Panc1 (cell line): ENCODE measurements around the gene GPR26. TPM values are rescaled to one million over a fixed set of nuclear protein-coding genes. Genes with fewer than 3 reads are reported as not detected.

Experiments
- ATAC-seq: fragments of 200-7000 bp; cut with Tn5 transposase; 2 replicates; pipeline ENCODE4 v1.9.1; 2020; ENCODE audit warnings: mild to moderate bottlenecking, moderate library complexity
- BruUV-seq: library from RNA; stranded (reverse); fragments of 400-500 nt; replicated peaks from 2 replicates; lab custom pipeline; 2021; lab: Mats Ljungman, UMichigan
- CTCF ChIA-PET: fragments of 300-600 bp; sonication (Branson Sonifier 250); formaldehyde crosslinking; loops from one replicate; lab custom pipeline; 2022; ENCODE audit warnings: antibody characterized with exemption; lab: Charles Lee
- POLR2A ChIA-PET: fragments of 300-600 bp; sonication (Branson Sonifier 250); formaldehyde crosslinking; loops from one replicate; lab custom pipeline; 2022; ENCODE audit warnings: antibody characterized with exemption; lab: Charles Lee
- DNase-seq: peaks from one replicate; pipeline ENCODE4 v3.0.0-alpha.2; 2010; ENCODE audit warnings: low read depth, low spot score
- H3K27ac ChIP-seq: 2 replicates; pipeline ENCODE4 v1.5.1; 2011; ENCODE audit warnings: mild to moderate bottlenecking, low read length, inconsistent platforms
- H3K27me3 ChIP-seq: fragments of 200-500 bp; sonication (Bioruptor generic); 2 replicates; pipeline ENCODE4 v1.6.0; 2014; ENCODE audit warnings: low read length, inconsistent platforms; ENCODE audit not compliant: control insufficient read depth, insufficient read depth
- H3K36me3 ChIP-seq: fragments of 200-500 bp; sonication (Bioruptor generic); 2 replicates; pipeline ENCODE4 v1.5.1; 2014; ENCODE audit warnings: inconsistent platforms, mild to moderate bottlenecking, low read length, moderate library complexity; ENCODE audit not compliant: control insufficient read depth, insufficient read depth
- H3K4me1 ChIP-seq: 2 replicates; pipeline ENCODE4 v1.5.1; 2011; ENCODE audit warnings: inconsistent platforms, mild to moderate bottlenecking, low read length, moderate library complexity; ENCODE audit not compliant: control insufficient read depth, insufficient read depth
- H3K4me3 ChIP-seq, 2 experiments: 2 replicates each; pipeline ENCODE4 v1.5.1; 2011 to 2012; ENCODE audit warnings: low read depth in 2 of 2, low read length in 2 of 2, mild to moderate bottlenecking in 2 of 2, inconsistent platforms in 1 of 2, moderate library complexity in 1 of 2
- H3K9me3 ChIP-seq: fragments of 200-500 bp; sonication (Bioruptor generic); 2 replicates; pipeline ENCODE4 v1.5.1; 2014; ENCODE audit warnings: low read depth, mild to moderate bottlenecking, inconsistent platforms, low read length, moderate library complexity; ENCODE audit not compliant: control insufficient read depth, insufficient read depth
- POLR2AphosphoS5 ChIP-seq: IDR thresholded peaks from 2 replicates; pipeline ENCODE4 v1.6.1; 2012; ENCODE audit warnings: mild to moderate bottlenecking, low read depth, low read length, moderate library complexity
- SIN3A ChIP-seq: IDR thresholded peaks from 2 replicates; pipeline ENCODE4 v1.6.1; 2012; ENCODE audit warnings: low read depth, mild to moderate bottlenecking, low read length, moderate library complexity, borderline replicate concordance; ENCODE audit not compliant: insufficient read depth
- TCF7L2 ChIP-seq: IDR thresholded peaks from 2 replicates; pipeline ENCODE4 v1.6.1; 2011; ENCODE audit warnings: mild to moderate bottlenecking, low read depth, low read length, inconsistent platforms
- in situ Hi-C: cut with HindIII; loops from 2 replicates; pipeline ENCODE4 v1.10.0; 2016; ENCODE audit warnings: low sequenced_read_pairs, low pct_unique_long_range_greater_than_20kb
- intact Hi-C: fragments of 100-400 bp; cut with micrococcal nuclease; formaldehyde crosslinking; loops from one replicate; pipeline ENCODE4 v1.10.0; 2022; ENCODE audit not compliant: unreplicated experiment
- total RNA-seq: library from RNA; stranded (reverse); gene quantifications from one replicate; pipeline ENCODE4 v1.2.1, GENCODE V29; 2021; ENCODE audit not compliant: unreplicated experiment
- TF ChIP-seq, protein P1 (sequence below), 2 experiments: IDR thresholded peaks; 2 replicates each; pipeline ENCODE4 v1.6.1; 2011 to 2012; ENCODE audit warnings: low read depth in 2 of 2, control low read depth in 1 of 2, low read length in 1 of 2, mild to moderate bottlenecking in 1 of 2, moderate library complexity in 1 of 2; ENCODE audit not compliant: insufficient read depth in 1 of 2
- TF ChIP-seq, protein P2 (sequence below): fragments of 450-650 bp; IDR thresholded peaks from 2 replicates; pipeline ENCODE4 v1.5.1; 2017; ENCODE audit warnings: mild to moderate bottlenecking

Gene GPR26
- total RNA-seq, 1 experiment from 2014 or later = not detected

DNA sequence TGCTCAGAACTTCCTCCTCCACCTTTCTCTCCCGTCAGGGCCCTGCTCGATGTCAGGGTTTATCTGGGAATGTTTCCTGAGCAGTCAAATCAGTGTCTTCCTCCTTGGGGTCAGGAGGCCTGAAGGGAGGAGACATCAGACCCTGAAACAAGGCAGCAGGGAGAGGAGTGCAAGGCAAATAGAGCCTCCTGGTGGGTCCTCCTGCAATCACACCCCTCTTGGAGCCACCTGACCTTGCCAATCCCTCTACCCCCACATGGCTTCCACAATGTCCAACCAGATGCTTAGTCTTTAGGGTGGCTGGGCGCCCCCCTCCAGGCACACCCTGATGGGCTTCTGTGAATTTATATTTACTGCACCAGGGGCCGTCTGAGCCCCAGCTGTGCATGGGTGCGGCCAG is 12.2 kb downstream of the GPR26 start:
- no peak; the same call in 1 of the 2 replicates for ATAC-seq
- no TSS peak for BruUV-seq
- in situ Hi-C loops = no loop called here

DNA sequence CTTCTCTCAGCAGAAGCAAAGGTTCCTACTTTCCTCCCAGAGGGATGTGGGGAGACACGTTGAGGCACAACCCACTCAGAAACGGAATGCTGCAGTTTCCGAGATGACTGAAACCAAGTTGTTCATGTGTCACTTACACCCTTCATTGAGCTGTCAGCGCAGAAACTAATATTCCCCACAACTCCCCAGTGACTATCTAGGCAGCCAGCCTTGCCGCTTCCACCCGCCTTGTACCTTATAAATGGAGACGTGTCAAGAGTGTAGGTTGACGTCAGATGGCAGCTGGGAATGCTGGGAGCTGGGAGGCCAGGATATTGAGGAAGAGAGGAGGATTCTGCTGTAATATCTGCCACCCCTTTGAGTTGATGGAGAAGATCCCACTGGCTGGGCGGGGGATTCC is 15.1 kb downstream of the GPR26 start:
- Histone ChIP-seq H3K36me3 (no peaks in the 10 kb centered on the region), H3K4me3 (no peak overlapping the region), H3K27ac (no peak overlapping the region), H3K27me3 (peaks cover 22% of the 10 kb centered on the region; the same call in 1 of the 2 replicates), H3K4me1 (no peaks in the 10 kb centered on the region), H3K9me3 (no peaks in the 10 kb centered on the region)
- DNase-seq (no peak), ATAC-seq (no peak)
- in situ Hi-C loops = no loop called here
- intact Hi-C loops = no loop called here
- CTCF ChIA-PET = no interaction called here
- TF ChIP-seq, protein P1, sequence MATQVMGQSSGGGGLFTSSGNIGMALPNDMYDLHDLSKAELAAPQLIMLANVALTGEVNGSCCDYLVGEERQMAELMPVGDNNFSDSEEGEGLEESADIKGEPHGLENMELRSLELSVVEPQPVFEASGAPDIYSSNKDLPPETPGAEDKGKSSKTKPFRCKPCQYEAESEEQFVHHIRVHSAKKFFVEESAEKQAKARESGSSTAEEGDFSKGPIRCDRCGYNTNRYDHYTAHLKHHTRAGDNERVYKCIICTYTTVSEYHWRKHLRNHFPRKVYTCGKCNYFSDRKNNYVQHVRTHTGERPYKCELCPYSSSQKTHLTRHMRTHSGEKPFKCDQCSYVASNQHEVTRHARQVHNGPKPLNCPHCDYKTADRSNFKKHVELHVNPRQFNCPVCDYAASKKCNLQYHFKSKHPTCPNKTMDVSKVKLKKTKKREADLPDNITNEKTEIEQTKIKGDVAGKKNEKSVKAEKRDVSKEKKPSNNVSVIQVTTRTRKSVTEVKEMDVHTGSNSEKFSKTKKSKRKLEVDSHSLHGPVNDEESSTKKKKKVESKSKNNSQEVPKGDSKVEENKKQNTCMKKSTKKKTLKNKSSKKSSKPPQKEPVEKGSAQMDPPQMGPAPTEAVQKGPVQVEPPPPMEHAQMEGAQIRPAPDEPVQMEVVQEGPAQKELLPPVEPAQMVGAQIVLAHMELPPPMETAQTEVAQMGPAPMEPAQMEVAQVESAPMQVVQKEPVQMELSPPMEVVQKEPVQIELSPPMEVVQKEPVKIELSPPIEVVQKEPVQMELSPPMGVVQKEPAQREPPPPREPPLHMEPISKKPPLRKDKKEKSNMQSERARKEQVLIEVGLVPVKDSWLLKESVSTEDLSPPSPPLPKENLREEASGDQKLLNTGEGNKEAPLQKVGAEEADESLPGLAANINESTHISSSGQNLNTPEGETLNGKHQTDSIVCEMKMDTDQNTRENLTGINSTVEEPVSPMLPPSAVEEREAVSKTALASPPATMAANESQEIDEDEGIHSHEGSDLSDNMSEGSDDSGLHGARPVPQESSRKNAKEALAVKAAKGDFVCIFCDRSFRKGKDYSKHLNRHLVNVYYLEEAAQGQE (IDR thresholded peaks at IDR 0.05; ENCODE audit: insufficient read depth in 1 of 2, low read depth in 2 of 2, low read length in 1 of 2) = no peak
- TF ChIP-seq POLR2AphosphoS5 (no peak), SIN3A (no peak), TCF7L2 (no peak)
- TF ChIP-seq, protein P2, sequence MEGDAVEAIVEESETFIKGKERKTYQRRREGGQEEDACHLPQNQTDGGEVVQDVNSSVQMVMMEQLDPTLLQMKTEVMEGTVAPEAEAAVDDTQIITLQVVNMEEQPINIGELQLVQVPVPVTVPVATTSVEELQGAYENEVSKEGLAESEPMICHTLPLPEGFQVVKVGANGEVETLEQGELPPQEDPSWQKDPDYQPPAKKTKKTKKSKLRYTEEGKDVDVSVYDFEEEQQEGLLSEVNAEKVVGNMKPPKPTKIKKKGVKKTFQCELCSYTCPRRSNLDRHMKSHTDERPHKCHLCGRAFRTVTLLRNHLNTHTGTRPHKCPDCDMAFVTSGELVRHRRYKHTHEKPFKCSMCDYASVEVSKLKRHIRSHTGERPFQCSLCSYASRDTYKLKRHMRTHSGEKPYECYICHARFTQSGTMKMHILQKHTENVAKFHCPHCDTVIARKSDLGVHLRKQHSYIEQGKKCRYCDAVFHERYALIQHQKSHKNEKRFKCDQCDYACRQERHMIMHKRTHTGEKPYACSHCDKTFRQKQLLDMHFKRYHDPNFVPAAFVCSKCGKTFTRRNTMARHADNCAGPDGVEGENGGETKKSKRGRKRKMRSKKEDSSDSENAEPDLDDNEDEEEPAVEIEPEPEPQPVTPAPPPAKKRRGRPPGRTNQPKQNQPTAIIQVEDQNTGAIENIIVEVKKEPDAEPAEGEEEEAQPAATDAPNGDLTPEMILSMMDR = no peak
- BruUV-seq = no TSS peak
- POLR2A ChIA-PET = no interaction called here

More for the DNA sequence above, 12.2 kb downstream of the GPR26 start:
- H3K36me3 ChIP-seq = no peaks in the 10 kb centered on the region
- ChIA-PET CTCF (no interaction called here), POLR2A (no interaction called here)
- H3K4me3 ChIP-seq = no peak overlapping the region
- no peaks in the 10 kb centered on the region for H3K4me1 ChIP-seq
- peaks cover 23% of the 10 kb centered on the region; the same call in 1 of the 2 replicates for H3K27me3 ChIP-seq
- intact Hi-C loops = no loop called here
- no peak for TF ChIP-seq SIN3A
- no peak for TF ChIP-seq POLR2AphosphoS5
- TF ChIP-seq, protein P1 (IDR thresholded peaks at IDR 0.05; ENCODE audit: insufficient read depth in 1 of 2, low read depth in 2 of 2, low read length in 1 of 2) = no peak
- TF ChIP-seq, protein P2 = no peak
- no peak for TF ChIP-seq TCF7L2
- no peak overlapping the region for H3K27ac ChIP-seq
- H3K9me3 ChIP-seq = no peaks in the 10 kb centered on the region
- DNase-seq = no peak
